H9 (cell line): ENCODE results near the gene ERGIC3. TPM values are rescaled to one million over a fixed set of nuclear protein-coding genes. Genes with fewer than 3 reads are reported as not detected.

Source experiments
- DNase-seq: peaks from one replicate; pipeline ENCODE4 v3.0.0-alpha.2; 2017
- H2AFZ ChIP-seq: one replicate; pipeline ENCODE4 v1.6.1; 2013; ENCODE audit warnings: mild to moderate bottlenecking, low read length, control low read depth, moderate library complexity
- H2AK5ac ChIP-seq: 2 replicates; pipeline ENCODE4 v1.6.1; 2013; ENCODE audit warnings: low read length, control low read depth, mixed read lengths; ENCODE audit not compliant: insufficient read length
- H2BK120ac ChIP-seq: one replicate; pipeline ENCODE4 v1.6.1; 2013; ENCODE audit warnings: low read depth, mild to moderate bottlenecking, low read length, control low read depth, inconsistent platforms; ENCODE audit not compliant: poor library complexity, severe bottlenecking
- H2BK12ac ChIP-seq: 2 replicates; pipeline ENCODE4 v1.6.1; 2013; ENCODE audit warnings: low read length, control low read depth, mixed read lengths, low read depth; ENCODE audit not compliant: insufficient read length
- H2BK15ac ChIP-seq: 2 replicates; pipeline ENCODE4 v1.6.1; 2013; ENCODE audit warnings: low read depth, low read length, control low read depth
- H2BK20ac ChIP-seq: one replicate; pipeline ENCODE4 v1.6.1; 2013; ENCODE audit warnings: low read depth, mild to moderate bottlenecking, low read length, control low read depth, inconsistent platforms; ENCODE audit not compliant: poor library complexity, severe bottlenecking
- H2BK5ac ChIP-seq: 2 replicates; pipeline ENCODE4 v1.6.1; 2013; ENCODE audit warnings: low read length, control low read depth, mixed read lengths; ENCODE audit not compliant: insufficient read length
- H3K14ac ChIP-seq: 2 replicates; pipeline ENCODE4 v1.6.1; 2013; ENCODE audit warnings: low read length, control low read depth; ENCODE audit not compliant: insufficient read depth
- H3K18ac ChIP-seq: 2 replicates; pipeline ENCODE4 v1.6.1; 2013; ENCODE audit warnings: low read depth, mild to moderate bottlenecking, mixed read lengths, low read length, control low read depth; ENCODE audit not compliant: insufficient read length
- H3K23ac ChIP-seq: 2 replicates; pipeline ENCODE4 v1.6.1; 2013; ENCODE audit warnings: low read length, control low read depth, mixed read lengths, low read depth; ENCODE audit not compliant: insufficient read length
- H3K23me2 ChIP-seq: 2 replicates; pipeline ENCODE4 v1.6.1; 2013; ENCODE audit warnings: low read depth, mild to moderate bottlenecking, mixed read lengths, low read length, control low read depth; ENCODE audit not compliant: insufficient read length, poor library complexity, severe bottlenecking
- H3K27ac ChIP-seq: 2 replicates; pipeline ENCODE4 v1.5.1; 2013; ENCODE audit warnings: low read length, control low read depth, mixed read lengths, low read depth; ENCODE audit not compliant: insufficient read length
- H3K27me3 ChIP-seq: 2 replicates; pipeline ENCODE4 v1.6.1; 2013; ENCODE audit warnings: low read length, control low read depth, inconsistent platforms; ENCODE audit not compliant: insufficient read depth
- H3K4ac ChIP-seq: 2 replicates; pipeline ENCODE4 v1.6.1; 2013; ENCODE audit warnings: low read depth, mild to moderate bottlenecking, control low read depth, inconsistent platforms, low read length, moderate library complexity
- H3K4me1 ChIP-seq: 2 replicates; pipeline ENCODE4 v1.6.1; 2013; ENCODE audit warnings: low read length, control low read depth, inconsistent platforms; ENCODE audit not compliant: insufficient read depth
- H3K4me2 ChIP-seq: 2 replicates; pipeline ENCODE4 v1.6.1; 2013; ENCODE audit warnings: low read length, control low read depth, mixed read lengths; ENCODE audit not compliant: insufficient read length, insufficient read depth
- H3K56ac ChIP-seq: 2 replicates; pipeline ENCODE4 v1.6.1; 2013; ENCODE audit warnings: low read depth, mild to moderate bottlenecking, mixed read lengths, low read length, control low read depth; ENCODE audit not compliant: insufficient read length
- H3K79me1 ChIP-seq: 2 replicates; pipeline ENCODE4 v1.6.1; 2013; ENCODE audit warnings: low read depth, mild to moderate bottlenecking, moderate library complexity, low read length, control low read depth, inconsistent platforms; ENCODE audit not compliant: insufficient read depth, poor library complexity, severe bottlenecking
- H3K79me2 ChIP-seq: 2 replicates; pipeline ENCODE4 v1.6.1; 2013; ENCODE audit warnings: low read length, control low read depth, inconsistent platforms; ENCODE audit not compliant: insufficient read depth
- H3K9ac ChIP-seq: 2 replicates; pipeline ENCODE4 v1.6.1; 2013; ENCODE audit warnings: low read length, control low read depth, mixed read lengths; ENCODE audit not compliant: insufficient read length; ENCODE audit errors: extremely low read depth
- H3K9me3 ChIP-seq: one replicate; pipeline ENCODE4 v1.6.1; 2013; ENCODE audit warnings: low read depth, low read length, inconsistent platforms; ENCODE audit not compliant: control insufficient read depth
- H3T11ph ChIP-seq: one replicate; pipeline ENCODE4 v1.6.1; 2013; ENCODE audit warnings: mild to moderate bottlenecking, low read length, control low read depth, inconsistent platforms
- H4K20me1 ChIP-seq: one replicate; pipeline ENCODE4 v1.6.1; 2013; ENCODE audit not compliant: control insufficient read depth, insufficient read length, insufficient read depth
- H4K5ac ChIP-seq: 2 replicates; pipeline ENCODE4 v1.6.1; 2013; ENCODE audit warnings: low read depth, mild to moderate bottlenecking, mixed read lengths, low read length, control low read depth; ENCODE audit not compliant: insufficient read length
- H4K8ac ChIP-seq: replicated peaks from 2 replicates; pipeline ENCODE4 v1.6.1; 2013; ENCODE audit warnings: low read length, control low read depth, mixed read lengths, low read depth; ENCODE audit not compliant: insufficient read length
- H4K91ac ChIP-seq: 2 replicates; pipeline ENCODE4 v1.6.1; 2013; ENCODE audit warnings: low read depth, mild to moderate bottlenecking, moderate library complexity, mixed read lengths, low read length, control low read depth; ENCODE audit not compliant: insufficient read length
- H3K27ac Mint-ChIP-seq, 3 experiments: 2 replicates in 2 of 3; 3 replicates in 1 of 3; pipeline ENCODE4 v1.8.0; 2020 to 2021; ENCODE audit warnings: mixed read lengths in 3 of 3, mild to moderate bottlenecking in 1 of 3, moderate library complexity in 1 of 3
- H3K27me3 Mint-ChIP-seq: 2 replicates; pipeline ENCODE4 v1.8.0; 2021; ENCODE audit warnings: low read depth, mild to moderate bottlenecking, moderate library complexity, mixed read lengths
- H3K36me3 Mint-ChIP-seq, 3 experiments: 2 replicates in 2 of 3; 3 replicates in 1 of 3; pipeline ENCODE4 v1.8.0; 2020 to 2021; ENCODE audit warnings: low read depth in 3 of 3, mixed read lengths in 3 of 3; ENCODE audit not compliant: insufficient read depth in 1 of 3
- H3K4me1 Mint-ChIP-seq, 2 experiments: 2 replicates each; pipeline ENCODE4 v1.8.0; 2020; ENCODE audit warnings: mixed read lengths in 2 of 2
- H3K4me3 Mint-ChIP-seq, 2 experiments: 2 replicates in 1 of 2; 3 replicates in 1 of 2; pipeline ENCODE4 v1.8.0; 2020 to 2021; ENCODE audit warnings: mild to moderate bottlenecking in 2 of 2, mixed read lengths in 2 of 2, moderate library complexity in 1 of 2
- H3K9me3 Mint-ChIP-seq, 2 experiments: 2 replicates in 1 of 2; 3 replicates in 1 of 2; pipeline ENCODE4 v1.8.0; 2020; ENCODE audit warnings: mild to moderate bottlenecking in 2 of 2, mixed read lengths in 2 of 2, moderate library complexity in 1 of 2
- WGBS: extraction: QIAGEN DNeasy Blood & Tissue Kit; methylation state at CpG from one replicate; pipeline ENCODE4 v1.1.7; 2013; ENCODE audit warnings: missing lambda C conversion rate, low lambda C conversion rate, mixed read lengths; ENCODE audit not compliant: insufficient read length; ENCODE audit errors: extremely low coverage; 5-methylcytosine and 5-hydroxymethylcytosine counted together
- total RNA-seq: library from RNA; stranded (reverse); gene quantifications from 2 replicates; pipeline ENCODE4 v1.2.1, GENCODE V29; 2021
- TF ChIP-seq, protein P1 (sequence below): fragments of 200-600 bp; sonication (generic); conservative IDR thresholded peaks from 3 replicates; pipeline ENCODE4 v1.8.0; 2021; ENCODE audit warnings: antibody characterized with exemption, mild to moderate bottlenecking

ERGIC3 gene
- total RNA-seq, 1 experiment from 2014 or later, result 188 TPM

DNA sequence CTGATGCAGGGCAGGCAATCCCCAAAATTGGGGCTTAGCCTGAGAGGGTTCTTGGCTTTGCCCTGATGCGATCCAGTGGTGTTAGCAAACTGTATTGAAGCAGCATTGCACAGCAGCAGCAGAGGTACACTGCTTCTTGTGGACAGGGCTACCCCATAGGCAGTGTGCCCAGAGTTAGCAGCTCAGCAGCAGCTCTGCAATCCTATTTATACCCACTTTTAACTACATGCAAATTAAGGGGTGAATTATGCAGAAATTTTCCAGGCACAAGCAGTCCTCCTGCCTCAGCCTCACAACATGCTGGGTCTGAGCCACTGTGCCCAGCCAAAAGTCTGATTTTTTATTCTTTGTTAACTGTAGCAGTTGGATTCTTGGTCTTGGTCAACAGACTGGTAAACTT, 16.2 kb upstream of the ERGIC3 start:
- no peak overlapping the region for H2BK15ac ChIP-seq
- Mint-ChIP-seq H3K9me3 (peaks cover 7 to 12% of the 10 kb centered on the region in 2 experiments; a peak in 4 of 5 replicates), H3K36me3 (no peaks in the 10 kb centered on the region; a peak in 1 of 7 replicates), H3K27ac (no peak overlapping the region), H3K4me1 (0 out of 4 replicates have a peak, but pooled peaks cover 3 to 4% of the 10 kb centered on the region in 2 experiments), H3K27me3 (peaks cover 2% of the 10 kb centered on the region), H3K4me3 (no peak overlapping the region)
- H3K9me3 ChIP-seq, result no peaks in the 10 kb centered on the region
- H4K8ac ChIP-seq, result no peak overlapping the region
- no peak overlapping the region for H3K56ac ChIP-seq
- no peaks in the 10 kb centered on the region for H3K23me2 ChIP-seq
- no peaks in the 10 kb centered on the region for H3K4me1 ChIP-seq
- H2BK20ac ChIP-seq, result no peak overlapping the region
- H2AK5ac ChIP-seq, result no peak overlapping the region
- H2BK120ac ChIP-seq, result no peak overlapping the region
- no peaks in the 10 kb centered on the region for H3K79me2 ChIP-seq
- TF ChIP-seq, protein P1, sequence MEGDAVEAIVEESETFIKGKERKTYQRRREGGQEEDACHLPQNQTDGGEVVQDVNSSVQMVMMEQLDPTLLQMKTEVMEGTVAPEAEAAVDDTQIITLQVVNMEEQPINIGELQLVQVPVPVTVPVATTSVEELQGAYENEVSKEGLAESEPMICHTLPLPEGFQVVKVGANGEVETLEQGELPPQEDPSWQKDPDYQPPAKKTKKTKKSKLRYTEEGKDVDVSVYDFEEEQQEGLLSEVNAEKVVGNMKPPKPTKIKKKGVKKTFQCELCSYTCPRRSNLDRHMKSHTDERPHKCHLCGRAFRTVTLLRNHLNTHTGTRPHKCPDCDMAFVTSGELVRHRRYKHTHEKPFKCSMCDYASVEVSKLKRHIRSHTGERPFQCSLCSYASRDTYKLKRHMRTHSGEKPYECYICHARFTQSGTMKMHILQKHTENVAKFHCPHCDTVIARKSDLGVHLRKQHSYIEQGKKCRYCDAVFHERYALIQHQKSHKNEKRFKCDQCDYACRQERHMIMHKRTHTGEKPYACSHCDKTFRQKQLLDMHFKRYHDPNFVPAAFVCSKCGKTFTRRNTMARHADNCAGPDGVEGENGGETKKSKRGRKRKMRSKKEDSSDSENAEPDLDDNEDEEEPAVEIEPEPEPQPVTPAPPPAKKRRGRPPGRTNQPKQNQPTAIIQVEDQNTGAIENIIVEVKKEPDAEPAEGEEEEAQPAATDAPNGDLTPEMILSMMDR, result no peak
- no peak overlapping the region for H3K4me2 ChIP-seq
- H3K4ac ChIP-seq, result no peak overlapping the region
- H3K9ac ChIP-seq, result no peak overlapping the region
- no peaks in the 10 kb centered on the region for H3K27me3 ChIP-seq
- no peak overlapping the region for H3K18ac ChIP-seq
- no peak overlapping the region for H3T11ph ChIP-seq
- no peak overlapping the region for H2AFZ ChIP-seq
- H2BK5ac ChIP-seq, result no peak overlapping the region
- H3K14ac ChIP-seq, result no peak overlapping the region; the same call in 1 of the 2 replicates
- H3K23ac ChIP-seq, result no peak overlapping the region
- no peaks in the 10 kb centered on the region for H3K79me1 ChIP-seq
- no peaks in the 10 kb centered on the region for H4K20me1 ChIP-seq
- no peak overlapping the region for H3K27ac ChIP-seq
- no CpG with 5 or more reads among the region's 1 CpG for WGBS
- no peak for DNase-seq
- H4K91ac ChIP-seq, result no peak overlapping the region
- no peak overlapping the region for H4K5ac ChIP-seq
- H2BK12ac ChIP-seq, result no peak overlapping the region
